Gastrocnemius medialis (tissue), 4 donors: ENCODE results near the gene C9orf50.

Source experiments
- CTCF ChIP-seq, 5 experiments: fragments of 450-650 bp in 3 of 5; fragments of 200-600 bp in 2 of 5; sonication (generic) in 2 of 5; IDR thresholded peaks in 4 of 5; conservative IDR thresholded peaks in 1 of 5; 1 replicate in 4 of 5; 2 replicates in 1 of 5; pipeline ENCODE4 v1.5.1; 2016 to 2019; ENCODE audit warnings: antibody characterized with exemption in 5 of 5, mild to moderate bottlenecking in 3 of 5, moderate library complexity in 3 of 5
- POLR2A ChIP-seq, 2 donors: fragments of 450-650 bp; IDR thresholded peaks; one replicate each; pipeline ENCODE4 v1.6.1; 2017; ENCODE audit warnings: antibody characterized with exemption in 2 of 2, mild to moderate bottlenecking in 2 of 2, moderate library complexity in 2 of 2

GRCh38 chr9:129669141-129669718, 48.3 kb upstream of the C9orf50 start:
- TF ChIP-seq CTCF (IDR thresholded peaks at IDR 0.05 in 4 of 5, conservative IDR thresholded peaks at IDR 0.05 in 1 of 5) (no peak), POLR2A (IDR thresholded peaks at IDR 0.05) (no peak)
